ENCODE results near the gene VCX.
"Not testable (repeated sequence)": the region's sequence is repeated elsewhere in the genome, so short reads cannot be mapped to it uniquely, and the experiment has no call there.

The VCX gene

GRCh38 chrX:7842871-7843270, at the start of gene VCX:
Gene VCX (plus strand): TSS chrX:7843171. CDS start chrX:7843204, 33 bp downstream.
- not testable (repeated sequence) for DNase-seq

- no peak for DNase-seq
These were observed 44.6 kb upstream of the VCX start for GRCh38 chrX:7798327-7798726.

GRCh38 chrX:7801711-7802110, 41.3 kb upstream of the VCX start:
- DNase-seq: no peak

DNA sequence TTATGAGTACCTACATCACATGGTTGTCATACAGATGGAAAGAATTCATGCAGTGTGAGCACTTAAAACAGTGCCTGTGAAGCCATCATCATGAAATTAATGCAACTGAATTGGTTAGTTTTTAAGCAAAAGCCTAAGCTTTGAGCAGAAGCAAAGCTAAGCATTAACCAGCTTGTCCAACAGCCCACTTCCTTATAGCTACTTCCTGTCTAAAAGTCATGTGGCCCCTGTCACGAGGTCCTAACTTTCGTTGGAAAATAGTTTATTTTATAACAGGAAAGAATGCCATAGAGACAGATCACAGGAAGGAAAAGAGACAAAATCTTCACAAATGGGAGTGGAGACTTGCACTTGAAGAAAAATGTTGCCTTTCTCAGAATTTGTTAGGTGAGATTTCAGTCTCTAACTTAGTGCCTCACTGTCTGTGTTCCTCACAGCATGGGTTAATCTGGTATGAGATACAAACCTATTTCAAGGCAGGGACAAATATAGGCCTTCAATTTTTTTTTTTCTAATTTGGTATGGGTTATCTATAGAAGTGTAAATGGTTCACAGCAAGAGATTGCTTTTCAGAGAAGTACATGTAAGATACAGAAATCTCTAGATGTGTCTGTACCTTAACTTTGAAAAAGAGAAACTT, 27.7 kb upstream of the VCX start:
- DNase-seq: no peak

DNA sequence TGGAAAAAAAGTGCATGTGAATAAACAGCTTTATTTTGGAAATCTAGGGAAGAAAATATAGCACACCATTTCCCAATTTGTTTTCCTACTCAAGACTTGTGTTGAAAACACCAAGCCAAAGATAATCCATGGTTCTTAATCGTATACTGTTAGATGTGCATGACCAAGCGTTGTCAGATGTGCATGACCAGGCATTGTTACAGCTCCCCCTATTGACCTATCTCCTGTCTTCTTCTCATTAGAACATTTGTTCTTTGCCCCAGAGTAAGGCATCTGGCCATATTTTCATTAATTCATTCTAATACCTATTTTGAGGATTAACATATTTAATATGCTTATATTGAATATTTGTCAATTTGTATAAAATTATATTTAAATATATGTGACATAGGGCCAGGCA, 14.4 kb upstream of the VCX start:
- DNase-seq: no peak

DNA sequence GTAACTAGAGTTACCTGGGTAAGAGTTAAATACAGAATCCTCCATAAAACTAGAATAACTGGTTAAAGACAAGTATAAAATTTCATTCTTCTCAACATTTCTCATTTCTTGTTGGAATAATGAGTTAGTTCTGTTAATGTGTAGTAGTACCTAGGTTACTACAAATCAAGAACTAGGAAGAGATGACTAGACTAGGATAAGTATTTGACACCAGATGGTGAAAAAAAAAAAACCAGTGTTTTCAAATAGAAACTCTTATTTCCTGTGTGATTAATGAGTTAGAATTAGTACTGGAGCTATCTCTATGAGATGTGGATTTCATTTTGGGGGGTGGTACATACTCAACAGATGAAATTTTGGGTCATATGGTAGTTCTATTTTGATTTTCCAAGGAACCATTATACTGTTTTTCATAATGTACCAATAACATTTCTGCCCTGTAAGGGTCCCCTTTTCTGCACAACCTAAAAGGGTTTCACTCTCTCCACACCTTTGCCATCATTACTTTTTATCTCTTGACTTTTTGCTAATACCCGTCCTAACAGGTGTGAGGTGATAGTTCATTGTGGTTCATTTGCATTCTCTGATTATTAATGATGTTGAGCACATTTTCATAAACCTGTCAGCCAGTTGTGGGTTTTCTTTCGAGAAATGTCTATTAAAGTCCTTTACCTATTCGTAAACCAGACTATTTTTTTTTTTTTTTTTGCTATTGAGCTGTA, 1.7 kb upstream of the VCX start:
- no peak for DNase-seq

DNA sequence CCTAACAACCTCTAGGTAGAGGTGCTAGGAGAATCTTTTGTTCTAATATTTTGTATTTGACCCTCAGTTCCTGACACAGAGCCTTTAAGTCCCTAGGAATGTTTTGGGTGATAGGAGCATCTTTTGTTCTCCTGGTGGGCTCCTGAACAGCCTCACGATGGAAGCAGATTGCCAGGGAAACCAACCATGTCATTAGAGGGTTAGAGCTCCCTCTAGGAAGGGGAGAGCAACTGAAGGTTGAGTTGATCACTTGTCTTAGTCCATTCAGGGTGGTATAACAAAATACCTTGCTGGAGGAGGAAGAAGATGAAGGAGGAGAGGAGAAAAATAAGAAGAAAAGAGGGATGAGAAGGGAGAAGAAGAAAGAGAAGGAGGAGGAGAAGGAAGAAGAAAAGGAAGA, 9.2 kb downstream of the VCX start:
- DNase-seq: no peak

GRCh38 chrX:7872042-7872441, 29.1 kb downstream of the VCX start:
- no peak for DNase-seq

DNA sequence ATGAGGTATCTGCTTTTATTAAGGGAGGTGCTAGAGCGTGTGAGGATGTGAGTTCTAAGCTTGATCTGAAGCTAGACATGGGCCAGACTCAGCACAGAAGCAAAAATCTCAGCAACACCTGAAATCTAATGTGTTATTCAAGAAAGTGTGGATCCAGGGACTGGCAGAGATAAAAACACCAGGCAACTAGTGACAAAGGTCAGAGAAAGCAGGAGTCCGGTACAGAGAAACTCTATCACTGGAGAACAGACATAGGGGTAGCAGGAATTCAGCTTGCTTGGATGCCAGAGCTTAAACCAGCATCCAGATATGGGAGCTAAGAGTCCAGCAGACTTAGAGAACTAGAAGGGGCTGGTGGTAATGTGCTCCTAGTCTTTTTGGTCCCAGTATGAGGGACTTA, 34.0 kb downstream of the VCX start:
- no peak for DNase-seq

GRCh38 chrX:7889135-7889534, 46.2 kb downstream of the VCX start:
- DNase-seq: no peak

GRCh38 chrX:7889680-7890079, 46.7 kb downstream of the VCX start:
- no peak for DNase-seq

DNA sequence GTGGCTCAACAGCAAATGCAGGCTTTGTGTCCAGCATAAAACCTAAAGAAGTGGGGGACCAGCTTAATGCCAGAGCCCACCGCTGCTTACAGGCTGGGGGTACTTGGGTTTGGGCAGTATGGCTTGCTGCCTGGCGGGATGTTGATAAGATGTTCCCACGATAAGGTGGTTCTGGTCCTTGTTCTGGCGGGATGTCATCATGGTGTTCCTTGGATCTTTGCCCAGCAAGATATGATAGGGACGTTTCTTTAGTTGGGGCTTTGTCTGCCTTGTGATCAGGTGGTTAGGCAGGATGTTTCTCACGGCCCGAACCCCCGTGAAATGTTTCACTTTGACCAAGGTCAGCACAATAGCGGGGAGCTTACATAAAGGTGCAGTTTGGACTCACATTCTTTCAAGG, 49.0 kb downstream of the VCX start:
- DNase-seq: no peak

Data from stimulated activated CD8-positive, alpha-beta memory T cell treated with anti-CD3 and anti-CD28 coated beads, Interleukin-4, amount 100 ng/mL, for 48 hours (primary cell).